Naive B cell (primary cell): ENCODE data around the gene ANGPTL2. TPM values are rescaled to one million over a fixed set of nuclear protein-coding genes. Genes with fewer than 3 reads are reported as not detected.

Experiments
- ATAC-seq, 2 donors: fragments of 150-1000 bp; cut with Tn5 transposase; 2 replicates each; pipeline ENCODE4 v1.10.0; 2021; ENCODE audit warnings: low read depth in 2 of 2, mild to moderate bottlenecking in 2 of 2, moderate library complexity in 2 of 2
- DNase-seq: peaks from one replicate; pipeline ENCODE4 v3.0.0; 2022
- H3K27ac Mint-ChIP-seq, 6 donors: one replicate each; pipeline ENCODE4 v1.8.0; 2020 to 2022; ENCODE audit warnings: mild to moderate bottlenecking in 6 of 6, mixed read lengths in 6 of 6, moderate library complexity in 5 of 6, inconsistent platforms in 2 of 6
- H3K27me3 Mint-ChIP-seq, 3 donors: one replicate each; pipeline ENCODE4 v1.8.0; 2021 to 2022; ENCODE audit warnings: mixed read lengths in 3 of 3, mild to moderate bottlenecking in 1 of 3
- H3K36me3 Mint-ChIP-seq, 2 donors: one replicate each; pipeline ENCODE4 v1.8.0; 2020 to 2022; ENCODE audit warnings: mixed read lengths in 2 of 2, inconsistent platforms in 1 of 2, mild to moderate bottlenecking in 1 of 2
- H3K4me1 Mint-ChIP-seq, 3 donors: one replicate each; pipeline ENCODE4 v1.8.0; 2020 to 2022; ENCODE audit warnings: mixed read lengths in 3 of 3, inconsistent platforms in 1 of 3, mild to moderate bottlenecking in 1 of 3, moderate library complexity in 1 of 3
- H3K4me3 Mint-ChIP-seq, 8 donors: one replicate each; pipeline ENCODE4 v1.8.0; 2020 to 2022; ENCODE audit warnings: mild to moderate bottlenecking in 8 of 8, mixed read lengths in 8 of 8, moderate library complexity in 8 of 8, inconsistent platforms in 2 of 8
- H3K9me3 Mint-ChIP-seq, 7 donors: one replicate each; pipeline ENCODE4 v1.8.0; 2020 to 2022; ENCODE audit warnings: mixed read lengths in 7 of 7, mild to moderate bottlenecking in 5 of 7, inconsistent platforms in 2 of 7, moderate library complexity in 1 of 7
- polyA plus RNA-seq, 6 donors: library from polyadenylated mRNA; unstranded; fragments of 300-500 nt; fragmentation: Illumina TruSeq; gene quantifications; one replicate each; pipeline ENCODE4 v1.2.3, GENCODE V29; 2021; ENCODE audit warnings: low read depth in 6 of 6

The ANGPTL2 gene
- polyA plus RNA-seq, 6 donors from 2014 or later = not detected

DNA sequence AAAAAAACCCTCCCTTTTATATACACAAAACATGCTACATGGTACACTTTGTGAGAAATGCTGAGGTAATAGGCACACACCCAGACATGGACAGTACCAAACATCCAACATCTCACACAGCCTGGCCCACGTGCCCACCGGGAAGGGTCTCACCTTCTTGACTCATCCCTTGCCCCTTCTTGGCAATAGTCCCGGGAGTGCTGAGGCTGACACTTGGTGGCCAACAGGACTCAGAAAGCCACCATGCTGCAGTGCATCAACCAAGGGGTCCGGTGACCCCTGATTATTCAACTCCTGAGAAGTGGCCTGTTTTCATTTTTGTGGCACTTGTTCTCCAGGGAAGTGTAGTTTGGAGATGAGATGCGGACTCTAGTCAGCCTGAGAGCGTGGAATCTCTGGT is 35.0 kb downstream of the ANGPTL2 start:
- Mint-ChIP-seq H3K9me3 (no peaks in the 10 kb centered on the region), H3K36me3 (peaks cover 0 to 5% of the 10 kb centered on the region in 2 donors), H3K27me3 (no peaks in the 10 kb centered on the region), H3K4me3 (no peak overlapping the region), H3K27ac (no peak overlapping the region), H3K4me1 (peaks cover 0 to 3% (median 2%) of the 10 kb centered on the region in 3 donors)
- DNase-seq = no peak
- no peak for ATAC-seq

DNA sequence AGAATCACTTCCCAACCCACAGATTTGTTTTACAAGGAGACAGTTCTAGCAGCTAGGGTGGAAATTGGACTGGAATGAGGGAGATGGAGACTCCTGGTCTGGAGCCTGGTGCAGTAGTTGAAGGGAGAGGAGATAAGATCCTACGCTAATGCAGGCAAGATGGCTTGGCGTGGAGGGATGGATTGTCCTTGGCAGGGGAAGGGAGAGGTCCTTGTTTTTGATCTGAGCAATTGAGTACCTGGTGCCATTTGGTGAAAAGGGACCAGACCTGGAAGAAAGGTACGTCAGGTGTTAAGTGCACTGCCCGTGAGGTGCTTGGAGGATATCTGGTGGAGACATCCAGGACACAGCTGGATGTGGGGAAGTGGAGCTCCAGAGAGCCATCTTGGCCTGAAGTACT is 35.7 kb downstream of the ANGPTL2 start:
- Mint-ChIP-seq H3K27ac (no peak overlapping the region), H3K4me3 (no peak overlapping the region), H3K36me3 (peaks cover 0 to 5% of the 10 kb centered on the region in 2 donors), H3K9me3 (no peaks in the 10 kb centered on the region), H3K4me1 (peaks cover 0 to 3% (median 2%) of the 10 kb centered on the region in 3 donors), H3K27me3 (no peaks in the 10 kb centered on the region)
- ATAC-seq = no peak
- DNase-seq = no peak

- no peak overlapping the region for H3K27ac Mint-ChIP-seq
- H3K4me3 Mint-ChIP-seq = no peak overlapping the region
- H3K36me3 Mint-ChIP-seq = peaks cover 5 to 7% of the 10 kb centered on the region in 2 donors
- H3K27me3 Mint-ChIP-seq = no peaks in the 10 kb centered on the region
- DNase-seq (no peak), ATAC-seq (no peak)
- peaks cover 0 to 7% (median 2%) of the 10 kb centered on the region in 3 donors for H3K4me1 Mint-ChIP-seq
- H3K9me3 Mint-ChIP-seq = no peaks in the 10 kb centered on the region
These were observed 37.2 kb downstream of the ANGPTL2 start for GRCh38 chr9:127085186-127085585.

DNA sequence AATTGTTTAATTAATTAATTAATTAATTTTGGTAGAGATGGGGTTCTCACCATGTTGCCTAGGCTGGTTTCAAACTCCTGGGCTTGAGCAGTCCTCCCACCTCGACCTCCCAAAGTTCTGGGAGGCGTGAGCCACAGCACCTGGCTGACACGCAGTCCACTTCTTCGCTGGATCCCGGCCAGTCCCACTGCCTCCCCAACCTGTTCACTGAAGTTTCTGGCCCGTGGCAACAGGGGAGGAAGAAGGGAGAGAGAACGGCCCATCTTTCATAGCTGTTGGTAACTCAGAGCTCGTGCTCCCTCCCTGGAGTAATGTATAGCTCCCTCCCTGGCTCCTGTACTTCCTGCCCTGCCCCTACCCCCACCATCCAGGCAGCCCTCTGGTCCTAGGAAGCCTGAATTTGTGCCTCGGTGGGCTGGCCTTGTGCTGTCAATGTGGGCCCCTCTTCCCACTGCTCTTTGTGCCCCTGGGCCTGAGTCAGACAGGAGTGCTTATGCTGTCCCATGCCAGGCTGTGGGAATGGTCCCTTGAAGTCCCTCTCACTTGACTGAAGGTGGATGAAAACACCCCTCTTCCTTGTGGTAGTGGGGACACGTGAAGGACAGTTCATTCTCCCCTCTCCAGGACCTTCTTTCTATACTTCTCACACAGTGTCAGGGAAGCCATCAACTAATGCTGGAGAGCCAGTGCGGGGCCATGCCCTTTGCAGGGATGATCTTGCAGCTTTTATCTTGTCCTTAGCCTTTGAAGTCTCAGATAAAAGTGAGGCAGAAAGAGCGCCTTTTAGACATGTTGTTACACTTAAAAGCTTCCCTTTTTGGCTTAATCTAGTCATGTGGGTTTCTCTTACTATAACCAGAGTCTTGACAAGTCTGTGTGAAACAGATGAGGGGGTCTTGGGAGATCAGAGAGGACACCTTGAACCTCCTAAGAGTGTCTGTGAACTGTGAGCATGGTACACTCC is 38.1 kb downstream of the ANGPTL2 start:
- H3K27me3 Mint-ChIP-seq = no peaks in the 10 kb centered on the region
- peaks cover 0 to 7% (median 2%) of the 10 kb centered on the region in 3 donors for H3K4me1 Mint-ChIP-seq
- H3K27ac Mint-ChIP-seq = peak overlapping the region in 2 of 6 donors; percentile 37 to 87
- no peak for ATAC-seq
- H3K9me3 Mint-ChIP-seq = no peaks in the 10 kb centered on the region
- peak overlapping the region in 1 of 8 donors; percentile 44 for H3K4me3 Mint-ChIP-seq
- DNase-seq = no peak
- H3K36me3 Mint-ChIP-seq = peaks cover 12% of the 10 kb centered on the region in 2 donors

GRCh38 chr9:127083138-127083980 is 39.1 kb downstream of the ANGPTL2 start:
- ATAC-seq = no peak
- DNase-seq = no peak
- H3K27me3 Mint-ChIP-seq = no peaks in the 10 kb centered on the region
- H3K4me1 Mint-ChIP-seq = peaks cover 0 to 7% (median 2%) of the 10 kb centered on the region in 3 donors
- H3K36me3 Mint-ChIP-seq = peaks cover 16 to 22% of the 10 kb centered on the region in 2 donors
- H3K9me3 Mint-ChIP-seq = no peaks in the 10 kb centered on the region
- H3K4me3 Mint-ChIP-seq = peak overlapping the region in 1 of 8 donors; percentile 24
- no peak overlapping the region for H3K27ac Mint-ChIP-seq

GRCh38 chr9:127081250-127082185 is 40.9 kb downstream of the ANGPTL2 start:
- ATAC-seq (no peak), DNase-seq (no peak)
- Mint-ChIP-seq H3K4me1 (peaks cover 0 to 7% (median 2%) of the 10 kb centered on the region in 3 donors), H3K4me3 (peak overlapping the region in 1 of 8 donors; percentile 1), H3K27me3 (no peaks in the 10 kb centered on the region), H3K9me3 (no peaks in the 10 kb centered on the region), H3K27ac (no peak overlapping the region), H3K36me3 (peaks cover 16 to 23% of the 10 kb centered on the region in 2 donors)

- Mint-ChIP-seq H3K9me3 (no peaks in the 10 kb centered on the region), H3K4me3 (no peak overlapping the region), H3K27ac (peak overlapping the region in 1 of 6 donors; percentile 44), H3K27me3 (no peaks in the 10 kb centered on the region), H3K4me1 (peaks cover 0 to 7% (median 2%) of the 10 kb centered on the region in 3 donors), H3K36me3 (peaks cover 16 to 29% of the 10 kb centered on the region in 2 donors)
- ATAC-seq (no peak), DNase-seq (no peak)
These were observed 42.8 kb downstream of the ANGPTL2 start for GRCh38 chr9:127079446-127080140.

DNA sequence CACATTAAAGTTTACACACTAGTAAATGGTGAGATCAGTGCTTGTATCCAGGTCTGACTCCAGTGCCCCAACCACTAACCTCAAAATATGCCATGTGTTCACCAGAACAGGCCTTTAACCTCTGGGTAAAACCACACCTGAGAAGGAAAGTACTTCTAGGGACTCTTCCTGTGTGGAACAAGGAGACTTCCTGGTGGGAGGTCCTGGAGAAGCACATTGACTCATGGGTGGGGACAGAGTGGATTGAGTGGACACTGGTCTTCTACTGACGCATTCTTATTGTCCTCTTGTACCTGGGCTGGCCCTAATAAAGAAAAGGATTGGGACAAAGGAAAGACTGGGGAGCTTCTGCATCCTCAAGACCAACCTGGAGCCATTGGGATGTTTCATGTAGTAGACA is 43.4 kb downstream of the ANGPTL2 start:
- Mint-ChIP-seq H3K36me3 (peaks cover 16 to 29% of the 10 kb centered on the region in 2 donors), H3K4me1 (peaks cover 0 to 7% (median 2%) of the 10 kb centered on the region in 3 donors), H3K27ac (peak overlapping the region in 1 of 6 donors; percentile 44), H3K27me3 (no peaks in the 10 kb centered on the region), H3K9me3 (no peaks in the 10 kb centered on the region), H3K4me3 (no peak overlapping the region)
- ATAC-seq (no peak), DNase-seq (no peak)

- Mint-ChIP-seq H3K27ac (no peak overlapping the region), H3K27me3 (no peaks in the 10 kb centered on the region), H3K9me3 (no peaks in the 10 kb centered on the region), H3K4me3 (no peak overlapping the region), H3K4me1 (peaks cover 0 to 7% (median 2%) of the 10 kb centered on the region in 3 donors), H3K36me3 (peaks cover 16 to 29% of the 10 kb centered on the region in 2 donors)
- ATAC-seq = no peak
- DNase-seq = no peak
These were observed 44.1 kb downstream of the ANGPTL2 start for GRCh38 chr9:127078336-127078735.

DNA sequence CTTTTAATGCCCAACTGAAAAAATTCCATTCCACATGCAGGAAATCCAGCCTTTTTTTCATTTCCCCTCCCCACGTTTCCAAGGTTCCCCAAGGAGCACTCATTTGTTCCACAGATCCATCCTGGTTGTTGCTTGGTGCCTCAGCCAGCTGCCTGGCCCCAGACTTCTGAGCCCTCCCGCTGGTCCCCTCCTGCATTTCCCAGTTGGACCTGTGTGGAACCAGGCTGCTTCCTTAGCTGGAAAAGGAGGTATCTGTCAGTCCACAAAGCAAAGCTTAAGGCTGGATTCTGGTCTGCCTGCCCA is 44.8 kb downstream of the ANGPTL2 start:
- no peak overlapping the region for H3K4me3 Mint-ChIP-seq
- H3K27me3 Mint-ChIP-seq = no peaks in the 10 kb centered on the region
- no peak overlapping the region for H3K27ac Mint-ChIP-seq
- H3K36me3 Mint-ChIP-seq = peaks cover 16 to 33% of the 10 kb centered on the region in 2 donors
- H3K9me3 Mint-ChIP-seq = peaks cover 0 to 2% (median 0%) of the 10 kb centered on the region in 7 donors
- H3K4me1 Mint-ChIP-seq = peaks cover 0 to 5% (median 0%) of the 10 kb centered on the region in 3 donors
- DNase-seq = no peak
- ATAC-seq = no peak

GRCh38 chr9:127076860-127077643 is 45.4 kb downstream of the ANGPTL2 start:
- H3K4me3 Mint-ChIP-seq = peak overlapping the region in 2 of 8 donors; percentile 64 to 71
- DNase-seq = no peak
- H3K4me1 Mint-ChIP-seq = peaks cover 0 to 4% (median 0%) of the 10 kb centered on the region in 3 donors
- peaks cover 0 to 6% (median 2%) of the 10 kb centered on the region in 7 donors for H3K9me3 Mint-ChIP-seq
- peak overlapping the region in 2 of 6 donors; percentile 19 to 32 for H3K27ac Mint-ChIP-seq
- ATAC-seq = no peak
- H3K27me3 Mint-ChIP-seq = no peaks in the 10 kb centered on the region
- peaks cover 20 to 37% of the 10 kb centered on the region in 2 donors for H3K36me3 Mint-ChIP-seq
